ENCODE results near the gene EPHB4.

DNA sequence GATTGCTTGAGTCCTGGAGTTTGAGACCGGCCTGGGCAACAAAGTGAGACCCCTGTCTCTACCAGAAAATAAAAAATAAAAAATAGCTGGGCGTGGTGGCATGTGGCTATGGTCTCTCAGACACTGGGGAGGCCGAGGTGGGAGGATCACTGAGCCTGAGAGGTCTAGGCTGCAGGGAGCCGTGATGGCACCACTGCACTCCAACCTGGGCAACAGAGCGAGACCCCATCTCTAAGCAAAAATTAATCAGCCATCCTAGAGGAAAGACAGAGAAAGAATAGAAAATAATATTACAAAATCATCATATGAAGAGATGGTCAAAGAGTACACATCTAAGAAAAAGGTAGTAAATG is 4.9 kb upstream of the EPHB4 start:
- TF ChIP-seq CTCF (IDR thresholded peaks at IDR 0.05) (no peak), REST (IDR thresholded peaks at IDR 0.05; ENCODE audit: insufficient read depth in 1 of 2, low read depth in 2 of 2, low read length in 1 of 2) (no peak), POLR2AphosphoS5 (IDR thresholded peaks at IDR 0.05; ENCODE audit: low read depth, low read length) (no peak), TCF7L2 (IDR thresholded peaks at IDR 0.05; ENCODE audit: low read depth, low read length) (no peak), SIN3A (IDR thresholded peaks at IDR 0.05; ENCODE audit: borderline replicate concordance, insufficient read depth, low read depth, low read length) (no peak)

Measured in Panc1 (cell line).